ENCODE measurements around the gene TNK2.

GRCh38 chr3:195823280-195823679 lies 85.1 kb downstream of the TNK2 start:
- TF ChIP-seq CTCF (conservative IDR thresholded peaks at IDR 0.05; ENCODE audit: low read length): no peak
- no peak for TF ChIP-seq EZH2phosphoT487 (IDR thresholded peaks at IDR 0.05; ENCODE audit: borderline replicate concordance)
